Keratinocyte (primary cell): ENCODE measurements around the gene MTFP1.

ENCODE experiments used
- CTCF ChIP-seq, 3 experiments: IDR thresholded peaks in 1 of 3; conservative IDR thresholded peaks in 1 of 3; optimal IDR thresholded peaks in 1 of 3; 2 replicates in 2 of 3; 3 replicates in 1 of 3; pipeline versions ENCODE3 to v1.5.1; 2011; ENCODE audit warnings: low read length in 3 of 3, mild to moderate bottlenecking in 3 of 3, moderate library complexity in 2 of 3, control low read depth in 1 of 3, inconsistent platforms in 1 of 3; ENCODE audit not compliant: insufficient read depth in 2 of 3; ENCODE audit errors: extremely low read depth in 1 of 3
- EZH2 ChIP-seq: IDR thresholded peaks from one replicate; pipeline ENCODE4 v1.6.1; 2012; ENCODE audit warnings: inconsistent platforms, mild to moderate bottlenecking, low read length, moderate library complexity

- TF ChIP-seq CTCF (optimal IDR thresholded peaks at IDR 0.05 in 1 of 3, IDR thresholded peaks at IDR 0.05 in 1 of 3, conservative IDR thresholded peaks at IDR 0.05 in 1 of 3; ENCODE audit: extremely low read depth in 1 of 3, insufficient read depth in 2 of 3, low read length in 3 of 3): no peak
- no peak for TF ChIP-seq EZH2
Observed at GRCh38 chr22:30400159-30400558, 25.4 kb upstream of the MTFP1 start.
